ENCODE data around the gene HOXA9. TPM values are rescaled to one million over a fixed set of nuclear protein-coding genes. Genes with fewer than 3 reads are reported as not detected.

Gene HOXA9
- total RNA-seq, 2 donors from 2014 or later = 14.7 to 57.0 TPM

DNA sequence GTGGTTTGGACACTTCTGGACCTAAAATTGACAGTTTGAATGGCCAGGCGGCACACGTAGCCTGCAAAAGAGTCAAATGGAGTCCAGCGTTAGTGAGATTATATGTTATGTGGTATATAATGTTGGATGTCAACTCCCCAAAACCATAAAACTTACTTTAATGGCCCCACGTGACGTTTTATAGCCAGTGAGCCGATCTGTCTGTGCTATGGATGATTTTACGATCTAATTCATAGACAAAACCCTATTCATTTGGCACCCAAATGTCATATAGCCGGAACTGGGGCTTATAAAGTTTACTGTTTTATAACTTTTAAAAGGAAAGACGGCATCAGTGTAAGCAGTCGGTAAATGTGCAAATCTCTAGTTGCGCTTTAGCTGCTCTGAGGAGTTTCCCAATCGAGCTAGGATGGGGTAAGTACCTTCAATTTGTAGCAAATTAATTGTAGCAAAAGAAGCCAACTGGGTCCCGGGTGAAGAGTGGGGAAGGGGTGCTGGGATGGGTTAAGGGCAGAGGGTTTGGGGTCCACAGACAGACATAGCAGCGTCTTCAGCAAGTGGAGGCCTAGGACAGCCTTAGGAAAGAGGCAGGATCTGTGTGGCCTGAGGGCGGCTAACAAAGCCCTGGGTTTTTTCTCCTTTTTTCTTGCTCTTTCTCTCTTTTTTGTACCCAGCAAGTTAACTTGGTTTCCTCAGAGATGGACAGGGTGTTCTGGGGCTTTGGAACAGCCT, 25.0 kb downstream of the HOXA9 start:
- Histone ChIP-seq H3K27me3 (replicated peaks; ENCODE audit: insufficient read depth) (no peaks in the 10 kb centered on the region), H3K36me3 (no peaks in the 10 kb centered on the region), H3K4me3 (no peak overlapping the region), H3K4me1 (replicated peaks) (no peaks in the 10 kb centered on the region), H3K9me3 (no peaks in the 10 kb centered on the region), H3K27ac (no peak overlapping the region)
- intact Hi-C loops (cut with DNase I) = no loop called here
- TF ChIP-seq, protein P1, sequence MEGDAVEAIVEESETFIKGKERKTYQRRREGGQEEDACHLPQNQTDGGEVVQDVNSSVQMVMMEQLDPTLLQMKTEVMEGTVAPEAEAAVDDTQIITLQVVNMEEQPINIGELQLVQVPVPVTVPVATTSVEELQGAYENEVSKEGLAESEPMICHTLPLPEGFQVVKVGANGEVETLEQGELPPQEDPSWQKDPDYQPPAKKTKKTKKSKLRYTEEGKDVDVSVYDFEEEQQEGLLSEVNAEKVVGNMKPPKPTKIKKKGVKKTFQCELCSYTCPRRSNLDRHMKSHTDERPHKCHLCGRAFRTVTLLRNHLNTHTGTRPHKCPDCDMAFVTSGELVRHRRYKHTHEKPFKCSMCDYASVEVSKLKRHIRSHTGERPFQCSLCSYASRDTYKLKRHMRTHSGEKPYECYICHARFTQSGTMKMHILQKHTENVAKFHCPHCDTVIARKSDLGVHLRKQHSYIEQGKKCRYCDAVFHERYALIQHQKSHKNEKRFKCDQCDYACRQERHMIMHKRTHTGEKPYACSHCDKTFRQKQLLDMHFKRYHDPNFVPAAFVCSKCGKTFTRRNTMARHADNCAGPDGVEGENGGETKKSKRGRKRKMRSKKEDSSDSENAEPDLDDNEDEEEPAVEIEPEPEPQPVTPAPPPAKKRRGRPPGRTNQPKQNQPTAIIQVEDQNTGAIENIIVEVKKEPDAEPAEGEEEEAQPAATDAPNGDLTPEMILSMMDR (IDR thresholded peaks at IDR 0.05) = no peak
- TF ChIP-seq POLR2A (IDR thresholded peaks at IDR 0.05) (no peak), POLR2AphosphoS5 (IDR thresholded peaks at IDR 0.05) (no peak)
- WGBS = 63% methylated on average over 15 of the region's 15 CpGs
- DNase-seq (ENCODE audit: low spot score) = no peak

DNA sequence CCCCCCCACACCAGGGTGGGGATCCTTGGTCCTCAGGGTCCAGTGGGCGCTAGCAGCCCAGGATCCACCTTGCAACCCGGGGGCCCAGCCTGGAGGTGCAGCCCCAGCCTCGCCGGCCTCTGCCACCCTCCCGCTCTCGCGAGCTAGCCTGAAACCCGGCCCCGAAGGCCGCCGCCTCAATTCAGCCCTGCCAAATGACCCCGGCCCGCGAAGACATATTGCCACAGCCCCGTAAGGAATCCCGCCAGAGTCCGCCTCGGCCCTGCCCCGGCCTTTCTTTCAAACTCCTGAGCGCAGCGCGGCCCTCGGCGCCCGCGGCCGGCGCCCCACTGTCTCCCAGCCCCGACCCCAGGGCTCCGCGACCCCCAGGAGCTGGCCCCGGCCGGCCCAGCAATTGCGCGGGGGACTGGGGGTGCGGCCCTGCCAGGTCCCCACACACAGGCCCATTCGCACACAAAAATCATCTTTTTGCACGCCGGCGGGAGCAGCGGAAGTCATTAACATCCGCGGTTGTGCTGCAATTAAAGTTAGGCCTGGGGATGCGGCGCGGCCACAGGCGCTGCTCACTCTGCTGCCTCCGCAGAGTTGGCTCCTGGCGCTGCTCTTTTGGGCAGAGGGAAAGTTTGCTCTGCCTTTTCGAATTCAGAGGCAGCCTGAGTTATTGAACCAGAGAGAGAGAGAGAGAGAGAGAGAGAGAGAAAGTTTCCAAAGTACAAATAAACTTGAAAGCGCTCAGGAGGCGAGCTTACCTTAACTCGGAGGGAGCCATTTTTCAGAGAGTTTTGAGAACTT, 25.8 kb downstream of the HOXA9 start:
- Histone ChIP-seq H3K4me1 (replicated peaks) (no peaks in the 10 kb centered on the region), H3K36me3 (no peaks in the 10 kb centered on the region), H3K27me3 (replicated peaks; ENCODE audit: insufficient read depth) (no peaks in the 10 kb centered on the region), H3K9me3 (no peaks in the 10 kb centered on the region), H3K4me3 (peak overlapping the region in 1 of 2 donors; percentile 16), H3K27ac (peak overlapping the region in 1 of 2 donors; percentile 27)
- intact Hi-C loops (cut with DNase I) = no loop called here
- WGBS = 70% methylated on average over 48 of the region's 53 CpGs
- TF ChIP-seq POLR2A (IDR thresholded peaks at IDR 0.05) = no peak
- TF ChIP-seq POLR2AphosphoS5 (IDR thresholded peaks at IDR 0.05) = no peak
- DNase-seq (ENCODE audit: low spot score) = no peak

DNA sequence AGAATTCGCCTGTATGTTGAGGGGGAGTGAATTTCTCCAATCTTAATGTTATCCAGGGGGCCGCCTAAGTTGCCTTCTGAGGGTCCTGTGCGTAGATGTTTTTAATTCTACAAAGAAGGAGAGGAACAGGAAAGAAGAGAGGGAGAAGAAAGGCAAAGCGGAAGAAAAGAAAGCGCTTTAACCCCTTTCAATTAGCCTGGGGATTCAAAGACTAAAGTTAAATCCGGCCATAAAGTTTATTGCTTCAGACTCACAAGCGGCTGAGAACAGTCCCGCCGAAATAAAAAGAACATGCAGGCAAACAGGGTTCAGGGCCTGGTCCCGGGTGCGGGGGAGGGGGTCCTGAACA, 26.4 kb downstream of the HOXA9 start:
- peak overlapping the region in 1 of 2 donors; percentile 37 for H3K27ac ChIP-seq
- TF ChIP-seq POLR2A (IDR thresholded peaks at IDR 0.05) = no peak
- no peak for TF ChIP-seq POLR2AphosphoS5 (IDR thresholded peaks at IDR 0.05)
- TF ChIP-seq, protein P1 (IDR thresholded peaks at IDR 0.05) = no peak
- no peak for DNase-seq (ENCODE audit: low spot score)
- no peaks in the 10 kb centered on the region for H3K27me3 ChIP-seq (replicated peaks; ENCODE audit: insufficient read depth)
- H3K4me3 ChIP-seq = no peak overlapping the region
- intact Hi-C loops (cut with DNase I) = no loop called here
- WGBS = 70% methylated on average over 11 of the region's 11 CpGs
- no peaks in the 10 kb centered on the region for H3K9me3 ChIP-seq
- H3K36me3 ChIP-seq = no peaks in the 10 kb centered on the region
- H3K4me1 ChIP-seq (replicated peaks) = no peaks in the 10 kb centered on the region

DNA sequence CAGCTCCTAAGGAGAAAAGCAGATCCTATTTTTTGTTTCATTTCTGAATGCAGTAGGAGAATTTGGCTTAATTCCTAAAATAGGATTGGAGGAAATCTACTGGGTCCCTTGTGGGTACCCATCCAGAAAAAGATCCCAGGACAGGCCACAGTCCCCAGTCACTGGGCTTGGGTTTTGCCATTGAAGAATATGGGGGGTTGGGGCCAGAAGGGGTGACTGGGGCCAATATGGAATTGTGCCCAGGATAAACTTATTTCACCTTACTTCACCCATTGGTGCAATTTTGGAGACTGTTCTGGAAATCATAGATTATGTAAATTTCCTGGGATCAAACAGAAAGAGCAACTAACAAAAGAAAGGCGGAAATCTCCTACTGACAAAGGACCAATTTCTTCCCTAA, 26.9 kb downstream of the HOXA9 start:
- no peaks in the 10 kb centered on the region for H3K27me3 ChIP-seq (replicated peaks; ENCODE audit: insufficient read depth)
- H3K9me3 ChIP-seq = no peaks in the 10 kb centered on the region
- intact Hi-C loops (cut with DNase I) = no loop called here
- H3K4me1 ChIP-seq (replicated peaks) = no peaks in the 10 kb centered on the region
- no peak for DNase-seq (ENCODE audit: low spot score)
- H3K4me3 ChIP-seq = no peak overlapping the region
- peak overlapping the region in 1 of 2 donors; percentile 37 for H3K27ac ChIP-seq
- 85% methylated on average over 1 of the region's 1 CpG for WGBS
- no peak for TF ChIP-seq POLR2AphosphoS5 (IDR thresholded peaks at IDR 0.05)
- no peak for TF ChIP-seq POLR2A (IDR thresholded peaks at IDR 0.05)
- TF ChIP-seq, protein P1 (IDR thresholded peaks at IDR 0.05) = no peak
- no peaks in the 10 kb centered on the region for H3K36me3 ChIP-seq

DNA sequence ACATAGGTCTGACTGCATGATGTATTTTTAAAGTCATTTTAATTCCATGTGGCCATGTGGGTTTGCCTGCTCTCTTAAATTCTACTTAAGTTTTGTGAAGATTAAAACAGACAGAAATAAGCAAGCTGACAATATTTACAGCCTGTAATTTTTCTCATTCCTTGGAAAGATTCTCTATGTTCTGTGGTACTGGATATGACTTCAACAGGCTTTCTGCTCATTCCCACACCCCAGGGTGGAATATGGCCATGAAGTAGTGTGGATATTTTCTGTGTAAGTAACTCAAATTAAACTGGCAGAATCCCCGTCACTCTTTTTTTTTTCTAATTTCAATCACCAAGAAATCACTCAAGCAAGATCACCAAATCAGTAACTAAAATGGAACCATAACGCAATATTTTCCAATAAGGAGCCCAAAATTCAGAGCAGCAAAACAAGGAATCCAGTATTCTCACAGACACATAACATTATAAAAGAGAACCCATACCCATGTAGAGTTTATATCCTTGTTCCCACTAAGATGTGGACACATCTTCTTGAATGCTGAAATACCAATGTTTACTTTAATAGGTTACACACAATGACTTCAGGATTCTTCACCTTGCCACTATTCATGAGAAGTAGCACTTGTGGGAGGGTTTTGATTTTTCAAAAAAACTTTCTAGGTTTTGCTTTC, 27.6 kb downstream of the HOXA9 start:
- Histone ChIP-seq H3K27me3 (replicated peaks; ENCODE audit: insufficient read depth) (no peaks in the 10 kb centered on the region), H3K9me3 (no peaks in the 10 kb centered on the region)

More for the DNA sequence above, 27.6 kb downstream of the HOXA9 start:
- DNase-seq (ENCODE audit: low spot score) = no peak
- no peaks in the 10 kb centered on the region for H3K36me3 ChIP-seq
- 90% methylated on average over 2 of the region's 2 CpGs for WGBS
- TF ChIP-seq, protein P1 (IDR thresholded peaks at IDR 0.05) = no peak
- TF ChIP-seq POLR2A (IDR thresholded peaks at IDR 0.05) = no peak
- no peak for TF ChIP-seq POLR2AphosphoS5 (IDR thresholded peaks at IDR 0.05)
- peak overlapping the region in 1 of 2 donors; percentile 34 for H3K27ac ChIP-seq
- no peaks in the 10 kb centered on the region for H3K4me1 ChIP-seq (replicated peaks)
- intact Hi-C loops (cut with DNase I) = no loop called here
- H3K4me3 ChIP-seq = no peak overlapping the region
